OCI-LY7 (cell line): ENCODE measurements around the gene LZTS3.

ENCODE experiments used
- CTCF ChIP-seq: fragments of 200-600 bp; sonication (generic); conservative IDR thresholded peaks from 2 replicates; pipeline ENCODE4 v1.5.1; 2014; ENCODE audit warnings: mild to moderate bottlenecking, antibody characterized with exemption, low read length, moderate library complexity, mixed read lengths
- EZH2phosphoT487 ChIP-seq: fragments of 200-600 bp; sonication (generic); IDR thresholded peaks from 2 replicates; pipeline ENCODE4 v1.6.1; 2018; ENCODE audit warnings: low read depth, borderline replicate concordance, mild to moderate bottlenecking, mixed run types, antibody characterized with exemption, low read length, moderate library complexity, mixed read lengths

GRCh38 chr20:3173610-3174441, 477 bp upstream of the LZTS3 start:
- TF ChIP-seq CTCF (no peak), EZH2phosphoT487 (no peak)
